ENCODE data around the gene BFSP1.

GRCh38 chr20:17507531-17507930 lies 23.6 kb downstream of the BFSP1 start:
- TF ChIP-seq, protein P1, sequence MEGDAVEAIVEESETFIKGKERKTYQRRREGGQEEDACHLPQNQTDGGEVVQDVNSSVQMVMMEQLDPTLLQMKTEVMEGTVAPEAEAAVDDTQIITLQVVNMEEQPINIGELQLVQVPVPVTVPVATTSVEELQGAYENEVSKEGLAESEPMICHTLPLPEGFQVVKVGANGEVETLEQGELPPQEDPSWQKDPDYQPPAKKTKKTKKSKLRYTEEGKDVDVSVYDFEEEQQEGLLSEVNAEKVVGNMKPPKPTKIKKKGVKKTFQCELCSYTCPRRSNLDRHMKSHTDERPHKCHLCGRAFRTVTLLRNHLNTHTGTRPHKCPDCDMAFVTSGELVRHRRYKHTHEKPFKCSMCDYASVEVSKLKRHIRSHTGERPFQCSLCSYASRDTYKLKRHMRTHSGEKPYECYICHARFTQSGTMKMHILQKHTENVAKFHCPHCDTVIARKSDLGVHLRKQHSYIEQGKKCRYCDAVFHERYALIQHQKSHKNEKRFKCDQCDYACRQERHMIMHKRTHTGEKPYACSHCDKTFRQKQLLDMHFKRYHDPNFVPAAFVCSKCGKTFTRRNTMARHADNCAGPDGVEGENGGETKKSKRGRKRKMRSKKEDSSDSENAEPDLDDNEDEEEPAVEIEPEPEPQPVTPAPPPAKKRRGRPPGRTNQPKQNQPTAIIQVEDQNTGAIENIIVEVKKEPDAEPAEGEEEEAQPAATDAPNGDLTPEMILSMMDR (IDR thresholded peaks at IDR 0.05 in 4 of 5, conservative IDR thresholded peaks at IDR 0.05 in 1 of 5), result no peak
- TF ChIP-seq POLR2A (IDR thresholded peaks at IDR 0.05), result no peak
